ENCODE data around the gene MYOZ3. TPM values are rescaled to one million over a fixed set of nuclear protein-coding genes. Genes with fewer than 3 reads are reported as not detected.

MYOZ3 gene
- total RNA-seq, 1 experiment from 2014 or later: not detected

- peaks cover 75% of the 10 kb centered on the region for H3K4me1 ChIP-seq (ENCODE audit: insufficient read depth, low read length)
- peak overlapping the region; percentile 64 for H3K4me3 ChIP-seq (ENCODE audit: low read length)
- no peaks in the 10 kb centered on the region for H4K20me1 ChIP-seq (ENCODE audit: low read length)
- peak overlapping the region; percentile 92 for H3K27ac ChIP-seq (ENCODE audit: low read length)
- POLR2A ChIA-PET (ENCODE audit: unreplicated experiment): interaction anchor here (0.6 to 1.0 kb wide), 2 partner anchors 9 to 83 kb away, joined by 3 to 4 read pairs; no protein-coding TSS in a partner anchor
- 0 out of 2 replicates have a peak overlapping the region, but pooled peaks have one; percentile 56 for H3K9ac ChIP-seq (ENCODE audit: low read length)
- peak overlapping the region; percentile 82 for H3K4me2 ChIP-seq (ENCODE audit: low read length)
- TF ChIP-seq, protein P1, sequence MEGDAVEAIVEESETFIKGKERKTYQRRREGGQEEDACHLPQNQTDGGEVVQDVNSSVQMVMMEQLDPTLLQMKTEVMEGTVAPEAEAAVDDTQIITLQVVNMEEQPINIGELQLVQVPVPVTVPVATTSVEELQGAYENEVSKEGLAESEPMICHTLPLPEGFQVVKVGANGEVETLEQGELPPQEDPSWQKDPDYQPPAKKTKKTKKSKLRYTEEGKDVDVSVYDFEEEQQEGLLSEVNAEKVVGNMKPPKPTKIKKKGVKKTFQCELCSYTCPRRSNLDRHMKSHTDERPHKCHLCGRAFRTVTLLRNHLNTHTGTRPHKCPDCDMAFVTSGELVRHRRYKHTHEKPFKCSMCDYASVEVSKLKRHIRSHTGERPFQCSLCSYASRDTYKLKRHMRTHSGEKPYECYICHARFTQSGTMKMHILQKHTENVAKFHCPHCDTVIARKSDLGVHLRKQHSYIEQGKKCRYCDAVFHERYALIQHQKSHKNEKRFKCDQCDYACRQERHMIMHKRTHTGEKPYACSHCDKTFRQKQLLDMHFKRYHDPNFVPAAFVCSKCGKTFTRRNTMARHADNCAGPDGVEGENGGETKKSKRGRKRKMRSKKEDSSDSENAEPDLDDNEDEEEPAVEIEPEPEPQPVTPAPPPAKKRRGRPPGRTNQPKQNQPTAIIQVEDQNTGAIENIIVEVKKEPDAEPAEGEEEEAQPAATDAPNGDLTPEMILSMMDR (conservative IDR thresholded peaks at IDR 0.05; ENCODE audit: low read depth, low read length): no peak
- no peak for TF ChIP-seq EZH2phosphoT487 (IDR thresholded peaks at IDR 0.05; ENCODE audit: borderline replicate concordance, low read length)
- no peaks in the 10 kb centered on the region for H3K27me3 ChIP-seq (ENCODE audit: low read length)
- peaks cover 46% of the 10 kb centered on the region for H3K79me2 ChIP-seq (ENCODE audit: low read length)
- H3K9me3 ChIP-seq (ENCODE audit: low read length): no peaks in the 10 kb centered on the region
- peak; percentile 94 for DNase-seq
- no peak overlapping the region for H2AFZ ChIP-seq (ENCODE audit: low read length)
- H3K9me2 ChIP-seq (replicated peaks; ENCODE audit: low read length): no peaks in the 10 kb centered on the region
- no TSS peak for BruUV-seq (replicated peaks)
- no peaks in the 10 kb centered on the region for H3K36me3 ChIP-seq (ENCODE audit: low read depth, low read length)
- CTCF ChIA-PET: interaction anchor here (1.0 kb wide), 1 partner anchor 11 kb away, joined by 5 read pairs; no protein-coding TSS in a partner anchor
- intact Hi-C loops (cut with micrococcal nuclease): no loop called here
- ATAC-seq: peak; percentile 59
- H3F3A ChIP-seq (ENCODE audit: low read length, unreplicated experiment): peaks cover 8% of the 10 kb centered on the region
Observed at GRCh38 chr5:150642567-150642927, 18.5 kb upstream of the MYOZ3 start.

GRCh38 chr5:150642991-150643710 lies 17.9 kb upstream of the MYOZ3 start:
- H4K20me1 ChIP-seq (ENCODE audit: low read length): no peaks in the 10 kb centered on the region
- BruUV-seq (replicated peaks): no TSS peak
- ChIA-PET POLR2A (ENCODE audit: unreplicated experiment) (interaction anchor here (0.6 to 1.0 kb wide), 2 partner anchors 9 to 84 kb away, joined by 3 to 4 read pairs; no protein-coding TSS in a partner anchor), CTCF (interaction anchor here (1.0 kb wide), 1 partner anchor 10 kb away, joined by 5 read pairs; no protein-coding TSS in a partner anchor)
- peaks cover 46% of the 10 kb centered on the region for H3K79me2 ChIP-seq (ENCODE audit: low read length)
- peaks cover 8% of the 10 kb centered on the region for H3F3A ChIP-seq (ENCODE audit: low read length, unreplicated experiment)
- 0 out of 2 replicates have a peak overlapping the region, but pooled peaks have one; percentile 11 for H3K9ac ChIP-seq (ENCODE audit: low read length)
- DNase-seq (no peak), ATAC-seq (no peak)
- intact Hi-C loops (cut with micrococcal nuclease): no loop called here
- no peak overlapping the region for H2AFZ ChIP-seq (ENCODE audit: low read length)
- no peaks in the 10 kb centered on the region for H3K9me2 ChIP-seq (replicated peaks; ENCODE audit: low read length)
- H3K27ac ChIP-seq (ENCODE audit: low read length): peak overlapping the region; percentile 92
- H3K36me3 ChIP-seq (ENCODE audit: low read depth, low read length): no peaks in the 10 kb centered on the region
- no peaks in the 10 kb centered on the region for H3K9me3 ChIP-seq (ENCODE audit: low read length)
- peak overlapping the region; percentile 82 for H3K4me2 ChIP-seq (ENCODE audit: low read length)
- peaks cover 69% of the 10 kb centered on the region for H3K4me1 ChIP-seq (ENCODE audit: insufficient read depth, low read length)
- H3K27me3 ChIP-seq (ENCODE audit: low read length): no peaks in the 10 kb centered on the region
- peak overlapping the region; percentile 64 for H3K4me3 ChIP-seq (ENCODE audit: low read length)
- TF ChIP-seq EZH2 (IDR thresholded peaks at IDR 0.05; ENCODE audit: low read length, unreplicated experiment) (no peak), EZH2phosphoT487 (IDR thresholded peaks at IDR 0.05; ENCODE audit: borderline replicate concordance, low read length) (no peak)
- TF ChIP-seq, protein P1 (conservative IDR thresholded peaks at IDR 0.05; ENCODE audit: low read depth, low read length): no peak

GRCh38 chr5:150644058-150644457 lies 17.0 kb upstream of the MYOZ3 start:
- H3K4me3 ChIP-seq (ENCODE audit: low read length): no peak overlapping the region
- H3K9me3 ChIP-seq (ENCODE audit: low read length): no peaks in the 10 kb centered on the region
- CTCF ChIA-PET: interaction anchor here (0.6 kb wide), 1 partner anchor 13 kb away, joined by 4 read pairs; no protein-coding TSS in a partner anchor
- no peaks in the 10 kb centered on the region for H3K9me2 ChIP-seq (replicated peaks; ENCODE audit: low read length)
- TF ChIP-seq EZH2 (IDR thresholded peaks at IDR 0.05; ENCODE audit: low read length, unreplicated experiment): no peak
- TF ChIP-seq EZH2phosphoT487 (IDR thresholded peaks at IDR 0.05; ENCODE audit: borderline replicate concordance, low read length): no peak
- TF ChIP-seq, protein P1 (conservative IDR thresholded peaks at IDR 0.05; ENCODE audit: low read depth, low read length): no peak
- peaks cover 8% of the 10 kb centered on the region for H3F3A ChIP-seq (ENCODE audit: low read length, unreplicated experiment)
- no TSS peak for BruUV-seq (replicated peaks)
- no peaks in the 10 kb centered on the region for H3K27me3 ChIP-seq (ENCODE audit: low read length)
- H3K79me2 ChIP-seq (ENCODE audit: low read length): peaks cover 46% of the 10 kb centered on the region
- intact Hi-C loops (cut with micrococcal nuclease): no loop called here
- H3K36me3 ChIP-seq (ENCODE audit: low read depth, low read length): peaks cover 6% of the 10 kb centered on the region; the same call in 1 of the 2 replicates
- no peak for ATAC-seq
- H3K27ac ChIP-seq (ENCODE audit: low read length): no peak overlapping the region
- no peak for DNase-seq
- H3K4me1 ChIP-seq (ENCODE audit: insufficient read depth, low read length): peaks cover 60% of the 10 kb centered on the region
- H3K9ac ChIP-seq (ENCODE audit: low read length): no peak overlapping the region
- H2AFZ ChIP-seq (ENCODE audit: low read length): no peak overlapping the region
- POLR2A ChIA-PET (ENCODE audit: unreplicated experiment): no interaction called here
- H4K20me1 ChIP-seq (ENCODE audit: low read length): no peaks in the 10 kb centered on the region
- H3K4me2 ChIP-seq (ENCODE audit: low read length): no peak overlapping the region

All from PC-3 (cell line).